HCT116 (cell line): Measurements from ENCODE around the gene IGSF11. TPM values are rescaled to one million over a fixed set of nuclear protein-coding genes. Genes with fewer than 3 reads are reported as not detected.

Experiments used
- ATAC-seq: fragments of 200-7000 bp; cut with Tn5 transposase; 2 replicates; pipeline ENCODE4 v1.9.1; 2020; ENCODE audit warnings: mild to moderate bottlenecking, moderate library complexity
- BruUV-seq: library from RNA; stranded (reverse); fragments of 400-500 nt; replicated peaks from 2 replicates; lab custom pipeline; 2021; lab: Mats Ljungman, UMichigan
- CTCF ChIA-PET: fragments of 300-600 bp; sonication (Branson Sonifier 250); formaldehyde crosslinking; loops from one replicate; lab custom pipeline; 2021; ENCODE audit warnings: antibody characterized with exemption; lab: Charles Lee
- POLR2A ChIA-PET: fragments of 300-600, 350-600 bp; sonication (Branson Sonifier 250); formaldehyde crosslinking; loops from one replicate; lab custom pipeline; 2021; ENCODE audit warnings: antibody characterized with exemption; lab: Charles Lee
- RAD21 ChIA-PET, 2 experiments: fragments of 300-600 bp; sonication (Branson Sonifier 250); formaldehyde crosslinking; loops; one replicate each; lab custom pipeline; 2023; ENCODE audit warnings: low total read pairs in 2 of 2; ENCODE audit not compliant: uncharacterized antibody in 2 of 2, unreplicated experiment in 2 of 2, low non-redundant PET in 1 of 2; lab: Charles Lee
- DNase-seq: peaks from one replicate; pipeline ENCODE4 v3.0.0-alpha.2; 2010; ENCODE audit warnings: low read depth, low spot score
- H2AFZ ChIP-seq: fragments of 200-600 bp; shearing (Covaris generic), sonication (generic); 2 replicates; pipeline ENCODE4 v1.6.1; 2017; ENCODE audit warnings: low read depth, mixed run types, mixed read lengths, antibody characterized with exemption, low read length; ENCODE audit not compliant: poor library complexity, severe bottlenecking
- H3K27ac ChIP-seq: 2 replicates; pipeline ENCODE4 v1.5.1; 2012; ENCODE audit warnings: low read depth, low read length
- H3K27me3 ChIP-seq: fragments of 200-600 bp; sonication (generic); 2 replicates; pipeline ENCODE4 v1.6.1; 2016; ENCODE audit warnings: mixed run types, low read length, mixed read lengths; ENCODE audit not compliant: insufficient read depth
- H3K36me3 ChIP-seq, 2 experiments: fragments of 200-500 bp in 1 of 2; fragments of 200-600 bp in 1 of 2; sonication (Bioruptor generic) in 1 of 2; sonication (generic) in 1 of 2; 2 replicates each; pipeline versions ENCODE4 v1.5.1 to v1.6.1; 2014 to 2016; ENCODE audit warnings: low read length in 2 of 2, inconsistent platforms in 1 of 2, mixed read lengths in 1 of 2, mixed run types in 1 of 2; ENCODE audit not compliant: insufficient read depth in 2 of 2, control insufficient read depth in 1 of 2
- H3K4me1 ChIP-seq, 2 experiments: fragments of 200-600 bp in 1 of 2; sonication (generic) in 1 of 2; 2 replicates each; pipeline versions ENCODE4 v1.5.1 to v1.6.1; 2012 to 2017; ENCODE audit warnings: low read length in 2 of 2, inconsistent platforms in 1 of 2, mild to moderate bottlenecking in 1 of 2, mixed read lengths in 1 of 2, mixed run types in 1 of 2, moderate library complexity in 1 of 2; ENCODE audit not compliant: insufficient read depth in 2 of 2, control insufficient read depth in 1 of 2
- H3K4me2 ChIP-seq: fragments of 200-600 bp; sonication (generic); 2 replicates; pipeline ENCODE4 v1.6.1; 2017; ENCODE audit warnings: mixed run types, low read length, mixed read lengths
- H3K4me3 ChIP-seq, 2 experiments: fragments of 200-600 bp in 1 of 2; sonication (generic) in 1 of 2; replicated peaks in 1 of 2; 2 replicates each; pipeline ENCODE4 v1.5.1; 2011 to 2016; ENCODE audit warnings: low read length in 2 of 2, control low read depth in 1 of 2, low read depth in 1 of 2, mild to moderate bottlenecking in 1 of 2, mixed read lengths in 1 of 2, mixed run types in 1 of 2
- H3K79me2 ChIP-seq: fragments of 200-600 bp; sonication (generic); 2 replicates; pipeline ENCODE4 v1.6.1; 2017; ENCODE audit warnings: mild to moderate bottlenecking, mixed run types, low read length, moderate library complexity, mixed read lengths; ENCODE audit not compliant: insufficient read depth
- H3K9ac ChIP-seq: fragments of 200-600 bp; sonication (generic); 2 replicates; pipeline ENCODE4 v1.6.1; 2016; ENCODE audit warnings: low read length, mixed read lengths
- H3K9me2 ChIP-seq: fragments of 200-600 bp; sonication (generic), shearing (Covaris generic); 2 replicates; pipeline ENCODE4 v1.6.1; 2017; ENCODE audit warnings: mixed run types, mild to moderate bottlenecking, moderate library complexity; ENCODE audit not compliant: insufficient read depth
- H3K9me3 ChIP-seq, 2 experiments: fragments of 200-500 bp in 1 of 2; fragments of 200-600 bp in 1 of 2; sonication (Bioruptor generic) in 1 of 2; sonication (generic) in 1 of 2; 2 replicates each; pipeline ENCODE4 v1.6.1; 2014 to 2017; ENCODE audit warnings: low read length in 2 of 2, mixed read lengths in 2 of 2, inconsistent platforms in 1 of 2, low read depth in 1 of 2, mild to moderate bottlenecking in 1 of 2, mixed run types in 1 of 2, moderate library complexity in 1 of 2; ENCODE audit not compliant: control insufficient read depth in 1 of 2, insufficient read depth in 1 of 2
- H4K20me1 ChIP-seq: fragments of 200-600 bp; sonication (generic), shearing (Covaris generic); 2 replicates; pipeline ENCODE4 v1.6.1; 2017; ENCODE audit warnings: mixed run types, mild to moderate bottlenecking, moderate library complexity; ENCODE audit not compliant: insufficient read depth
- CBX3 ChIP-seq: IDR thresholded peaks from 2 replicates; pipeline ENCODE4 v1.6.1; 2012; ENCODE audit warnings: low read depth
- CEBPB ChIP-seq: IDR thresholded peaks from 2 replicates; pipeline ENCODE4 v1.6.1; 2012; ENCODE audit warnings: low read depth
- ELF1 ChIP-seq: IDR thresholded peaks from 2 replicates; pipeline ENCODE4 v1.6.1; 2012; ENCODE audit warnings: low read depth, borderline replicate concordance
- EZH2 ChIP-seq: fragments of 200-600 bp; sonication (generic); IDR thresholded peaks from 2 replicates; pipeline ENCODE4 v1.6.1; 2017; ENCODE audit warnings: antibody characterized with exemption, mixed run types
- EZH2phosphoT487 ChIP-seq: fragments of 200-600 bp; IDR thresholded peaks from 2 replicates; pipeline ENCODE4 v1.6.1; 2018; ENCODE audit warnings: antibody characterized with exemption, borderline replicate concordance
- FOSL1 ChIP-seq: IDR thresholded peaks from 2 replicates; pipeline ENCODE4 v1.6.1; 2012; ENCODE audit warnings: low read depth
- JUND ChIP-seq: IDR thresholded peaks from 2 replicates; pipeline ENCODE4 v1.6.1; 2012
- MAX ChIP-seq: IDR thresholded peaks from 2 replicates; pipeline ENCODE4 v1.6.1; 2012
- POLR2A ChIP-seq: IDR thresholded peaks from 2 replicates; pipeline ENCODE4 v1.7.0; 2011; ENCODE audit warnings: borderline replicate concordance; ENCODE audit not compliant: insufficient read depth, insufficient read length; ENCODE audit errors: extremely low read depth
- POLR2AphosphoS5 ChIP-seq: IDR thresholded peaks from 2 replicates; pipeline ENCODE4 v1.6.1; 2011; ENCODE audit warnings: mild to moderate bottlenecking, low read depth, low read length, moderate library complexity
- RAD21 ChIP-seq: IDR thresholded peaks from 2 replicates; pipeline ENCODE4 v1.6.1; 2012; ENCODE audit warnings: low read depth, mild to moderate bottlenecking
- REST ChIP-seq: IDR thresholded peaks from 2 replicates; pipeline ENCODE4 v1.6.1; 2012; ENCODE audit warnings: low read depth
- SP1 ChIP-seq: IDR thresholded peaks from 2 replicates; pipeline ENCODE4 v1.6.1; 2012; ENCODE audit warnings: low read depth
- SRF ChIP-seq: IDR thresholded peaks from 2 replicates; pipeline ENCODE4 v1.6.1; 2012; ENCODE audit warnings: low read depth
- TCF7L2 ChIP-seq: IDR thresholded peaks from 2 replicates; pipeline ENCODE4 v1.7.0; 2011; ENCODE audit warnings: borderline replicate concordance, inconsistent platforms; ENCODE audit not compliant: insufficient read depth, insufficient read length; ENCODE audit errors: extremely low read depth
- YY1 ChIP-seq: IDR thresholded peaks from 2 replicates; pipeline ENCODE4 v1.6.1; 2011; ENCODE audit warnings: low read length, low read depth, moderate library complexity, mild to moderate bottlenecking; ENCODE audit not compliant: insufficient replicate concordance; ENCODE audit errors: extremely low read depth
- ZFX ChIP-seq: fragments of 450-650 bp; IDR thresholded peaks from 2 replicates; pipeline ENCODE4 v1.6.1; 2017
- ZNF274 ChIP-seq: fragments of 200-500 bp; sonication (Bioruptor generic); IDR thresholded peaks from 2 replicates; pipeline ENCODE4 v1.6.1; 2014; ENCODE audit warnings: mild to moderate bottlenecking, low read depth, low read length, inconsistent platforms
- intact Hi-C: fragments of 100-400 bp; cut with micrococcal nuclease; formaldehyde crosslinking; loops from 2 replicates; pipeline ENCODE4 v1.10.0; 2022
- total RNA-seq: library from RNA; stranded (reverse); gene quantifications from one replicate; pipeline ENCODE4 v1.2.1, GENCODE V29; 2021; ENCODE audit not compliant: unreplicated experiment
- TF ChIP-seq, protein P1 (sequence below): IDR thresholded peaks from 2 replicates; pipeline ENCODE4 v1.6.1; 2012

Gene IGSF11
- total RNA-seq, 1 experiment from 2014 or later, result not detected

DNA sequence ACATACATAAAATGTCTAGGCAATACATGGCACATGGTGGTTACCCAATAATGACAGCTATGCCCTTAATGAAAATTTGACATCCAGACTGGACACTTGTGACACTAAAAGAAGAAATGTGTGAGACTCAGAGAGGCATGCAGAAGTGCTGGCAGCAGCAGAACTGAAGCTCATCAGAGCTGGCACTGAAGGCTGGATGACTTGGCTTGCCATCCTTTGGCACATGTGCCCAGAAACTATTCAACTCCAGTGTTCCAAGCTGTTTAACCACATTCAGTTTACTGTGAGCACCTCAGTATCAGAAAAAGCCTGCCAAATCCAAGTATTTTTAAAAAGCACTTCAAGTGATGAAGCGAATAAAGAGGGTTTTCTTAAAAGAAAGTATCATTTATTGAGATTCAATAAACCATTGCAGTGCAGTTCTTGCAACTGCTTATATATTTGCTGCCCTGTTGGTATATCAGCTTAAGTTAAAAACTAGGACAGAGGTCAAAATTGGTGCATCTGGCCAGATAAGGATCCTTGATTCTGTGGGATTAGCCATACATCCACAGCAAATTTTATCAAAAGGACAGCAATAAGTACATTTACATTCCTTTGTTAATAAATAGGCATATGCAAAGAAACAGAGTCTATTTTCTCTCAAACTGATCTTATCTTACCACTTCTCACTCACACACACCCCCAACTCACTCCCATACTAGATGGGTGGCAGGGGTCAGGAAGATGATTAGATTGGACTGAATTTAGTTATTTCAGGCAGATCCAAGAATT is 15.8 kb downstream of the IGSF11 start (continued):
- TF ChIP-seq ELF1, result no peak
- TF ChIP-seq CEBPB, result no peak
- TF ChIP-seq RAD21, result no peak
- no peak for TF ChIP-seq SP1
- TF ChIP-seq, protein P1, sequence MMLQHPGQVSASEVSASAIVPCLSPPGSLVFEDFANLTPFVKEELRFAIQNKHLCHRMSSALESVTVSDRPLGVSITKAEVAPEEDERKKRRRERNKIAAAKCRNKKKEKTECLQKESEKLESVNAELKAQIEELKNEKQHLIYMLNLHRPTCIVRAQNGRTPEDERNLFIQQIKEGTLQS, result no peak
- no peak for TF ChIP-seq SRF
- no peak for TF ChIP-seq CBX3

- Histone ChIP-seq H3K4me1 (no peaks in the 10 kb centered on the region), H4K20me1 (no peaks in the 10 kb centered on the region), H3K9me3 (no peaks in the 10 kb centered on the region), H3K9me2 (no peaks in the 10 kb centered on the region), H3K36me3 (no peaks in the 10 kb centered on the region), H3K4me3 (no peak overlapping the region), H2AFZ (no peak overlapping the region), H3K79me2 (no peaks in the 10 kb centered on the region), H3K4me2 (no peak overlapping the region), H3K27me3 (peaks cover 76% of the 10 kb centered on the region), H3K27ac (no peak overlapping the region), H3K9ac (no peak overlapping the region)
- ChIA-PET CTCF (no interaction called here), POLR2A (no interaction called here), RAD21 (no interaction called here)
- intact Hi-C loops, result no loop called here
- BruUV-seq, result no TSS peak
- TF ChIP-seq POLR2AphosphoS5 (no peak), POLR2A (no peak), ZNF274 (no peak), ELF1 (no peak), RAD21 (no peak), EZH2 (no peak), CBX3 (no peak), FOSL1 (no peak), SP1 (no peak), SRF (no peak), EZH2phosphoT487 (no peak), YY1 (no peak), MAX (no peak), REST (no peak), ZFX (no peak), TCF7L2 (no peak), JUND (no peak)
- TF ChIP-seq, protein P1, result no peak
- DNase-seq (no peak), ATAC-seq (no peak)
Measured at GRCh38 chr3:119015942-119016341, 18.7 kb downstream of the IGSF11 start.
